Thyroid gland (tissue), 4 donors: ENCODE data around the gene SH3BGRL2. TPM values are rescaled to one million over a fixed set of nuclear protein-coding genes. Genes with fewer than 3 reads are reported as not detected.

ENCODE experiments used
- DNase-seq, 2 donors: peaks; one replicate each; pipeline ENCODE4 v3.0.0-alpha.2; 2019
- H3K27ac ChIP-seq, 3 donors: fragments of 200-600 bp; sonication (generic); 1 replicate in 2 of 3; 2 replicates in 1 of 3; pipeline ENCODE4 v1.5.1; 2016 to 2019; ENCODE audit warnings: mild to moderate bottlenecking in 1 of 3, moderate library complexity in 1 of 3
- H3K27me3 ChIP-seq: fragments of 200-600 bp; sonication (generic); one replicate; pipeline ENCODE4 v1.5.1; 2019
- H3K36me3 ChIP-seq, 2 donors: fragments of 200-600 bp; sonication (generic); one replicate each; pipeline ENCODE4 v1.5.1; 2016 to 2019
- H3K4me1 ChIP-seq, 2 donors: fragments of 200-600 bp; sonication (generic); one replicate each; pipeline ENCODE4 v1.5.1; 2017 to 2019
- H3K4me3 ChIP-seq, 3 donors: fragments of 200-600 bp; sonication (generic); replicated peaks in 1 of 3; 1 replicate in 2 of 3; 2 replicates in 1 of 3; pipeline ENCODE4 v1.5.1; 2016; ENCODE audit warnings: mild to moderate bottlenecking in 1 of 3
- H3K9me3 ChIP-seq: fragments of 200-600 bp; sonication (generic); one replicate; pipeline ENCODE4 v1.5.1; 2017
- POLR2A ChIP-seq, 2 donors: fragments of 450-650 bp; IDR thresholded peaks; one replicate each; pipeline ENCODE4 v1.6.1; 2017; ENCODE audit warnings: antibody characterized with exemption in 2 of 2, mild to moderate bottlenecking in 2 of 2, moderate library complexity in 1 of 2
- WGBS, 2 donors: methylation state at CpG; one replicate each; pipeline ENCODE4 v1.1.5; 2017; 5-methylcytosine and 5-hydroxymethylcytosine counted together
- intact Hi-C: fragments of 100-400 bp; cut with DNase I; formaldehyde crosslinking; loops from one replicate; pipeline ENCODE4 v1.15.1; 2023
- total RNA-seq, 4 donors: library from RNA; depleted of rRNA; stranded (reverse); fragments of >200 nt; gene quantifications; one replicate each; pipeline ENCODE4 v1.2.3, GENCODE V29; 2016
- TF ChIP-seq, protein P1 (sequence below), 6 experiments: fragments of 200-600 bp in 3 of 6; fragments of 450-650 bp in 3 of 6; sonication (generic) in 3 of 6; IDR thresholded peaks; one replicate each; pipeline ENCODE4 v1.5.1; 2016 to 2019; ENCODE audit warnings: antibody characterized with exemption in 6 of 6, mild to moderate bottlenecking in 2 of 6, inconsistent platforms in 1 of 6, moderate library complexity in 1 of 6

Gene SH3BGRL2
- total RNA-seq, 4 donors from 2014 or later, result 170 to 225 (median 183) TPM

DNA sequence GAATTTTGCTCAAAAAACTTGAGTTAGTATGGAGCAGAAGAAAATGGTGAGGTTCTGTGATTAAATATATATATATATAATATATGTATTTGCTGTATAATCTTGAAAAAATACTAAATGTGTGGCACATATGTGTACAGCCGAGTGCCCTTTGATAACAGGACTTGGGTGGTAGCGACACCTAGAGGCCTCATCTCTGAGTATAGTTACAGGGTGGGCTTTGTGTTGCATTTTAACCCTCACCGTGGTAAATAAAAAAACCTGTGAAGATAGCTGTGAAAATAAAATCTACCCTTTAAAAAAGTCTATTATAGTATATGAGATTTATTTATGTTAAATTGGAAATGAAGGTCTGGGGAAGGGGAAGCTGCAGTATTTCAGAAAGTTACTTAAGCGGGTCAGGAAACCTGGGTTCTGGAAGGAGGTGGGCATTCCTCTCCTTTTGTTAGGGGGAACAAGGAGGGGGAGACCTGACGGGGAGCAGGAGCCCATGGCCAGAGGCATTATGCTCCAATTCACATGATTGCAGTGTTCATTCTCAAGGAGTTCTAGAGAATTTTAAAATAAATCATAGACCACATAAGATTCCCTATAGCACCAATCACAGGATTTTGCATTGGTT, 82.7 kb downstream of the SH3BGRL2 start:
- Histone ChIP-seq H3K4me1 (peaks cover 0 to 3% of the 10 kb centered on the region in 2 donors), H3K9me3 (no peaks in the 10 kb centered on the region), H3K27ac (no peak overlapping the region), H3K27me3 (no peaks in the 10 kb centered on the region), H3K36me3 (no peaks in the 10 kb centered on the region), H3K4me3 (no peak overlapping the region)
- peak; percentile 52 to 56 for DNase-seq
- intact Hi-C loops, result loop anchor here (5.0 kb wide), 1 partner anchor 147 kb away; no protein-coding TSS in a partner anchor
- WGBS, 2 donors, result 20 to 21% methylated on average over 5 of the region's 5 CpGs
- no peak for TF ChIP-seq POLR2A (IDR thresholded peaks at IDR 0.05)
- TF ChIP-seq, protein P1, sequence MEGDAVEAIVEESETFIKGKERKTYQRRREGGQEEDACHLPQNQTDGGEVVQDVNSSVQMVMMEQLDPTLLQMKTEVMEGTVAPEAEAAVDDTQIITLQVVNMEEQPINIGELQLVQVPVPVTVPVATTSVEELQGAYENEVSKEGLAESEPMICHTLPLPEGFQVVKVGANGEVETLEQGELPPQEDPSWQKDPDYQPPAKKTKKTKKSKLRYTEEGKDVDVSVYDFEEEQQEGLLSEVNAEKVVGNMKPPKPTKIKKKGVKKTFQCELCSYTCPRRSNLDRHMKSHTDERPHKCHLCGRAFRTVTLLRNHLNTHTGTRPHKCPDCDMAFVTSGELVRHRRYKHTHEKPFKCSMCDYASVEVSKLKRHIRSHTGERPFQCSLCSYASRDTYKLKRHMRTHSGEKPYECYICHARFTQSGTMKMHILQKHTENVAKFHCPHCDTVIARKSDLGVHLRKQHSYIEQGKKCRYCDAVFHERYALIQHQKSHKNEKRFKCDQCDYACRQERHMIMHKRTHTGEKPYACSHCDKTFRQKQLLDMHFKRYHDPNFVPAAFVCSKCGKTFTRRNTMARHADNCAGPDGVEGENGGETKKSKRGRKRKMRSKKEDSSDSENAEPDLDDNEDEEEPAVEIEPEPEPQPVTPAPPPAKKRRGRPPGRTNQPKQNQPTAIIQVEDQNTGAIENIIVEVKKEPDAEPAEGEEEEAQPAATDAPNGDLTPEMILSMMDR (IDR thresholded peaks at IDR 0.05), result peak; percentile 22 to 74 (median 58)

DNA sequence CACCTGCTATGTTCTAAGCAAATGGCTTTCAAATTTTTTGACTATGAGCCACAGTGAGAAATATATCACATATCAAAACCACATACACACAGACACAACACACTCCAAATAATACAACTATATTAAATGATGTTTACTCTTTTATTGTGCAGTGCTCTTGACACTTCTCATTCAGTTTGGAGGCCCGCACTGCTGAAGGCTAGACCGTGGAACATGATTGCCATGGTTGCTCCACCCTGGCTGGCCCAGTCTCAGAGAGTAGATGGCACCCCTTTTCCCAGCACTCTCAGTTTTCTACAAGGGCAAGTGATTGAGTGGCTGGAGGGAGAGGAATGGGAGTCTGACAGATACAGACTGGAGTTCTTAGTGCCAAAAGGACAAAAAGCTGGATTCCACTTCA, 86.9 kb downstream of the SH3BGRL2 start:
- no peak for TF ChIP-seq POLR2A (IDR thresholded peaks at IDR 0.05)
- TF ChIP-seq, protein P1 (IDR thresholded peaks at IDR 0.05), result no peak
- no peaks in the 10 kb centered on the region for H3K9me3 ChIP-seq
- no peak for DNase-seq
- 91 to 97% methylated on average over 2 of the region's 2 CpGs for WGBS, 2 donors
- intact Hi-C loops, result no loop called here
- H3K4me1 ChIP-seq, result no peaks in the 10 kb centered on the region
- H3K27me3 ChIP-seq, result no peaks in the 10 kb centered on the region
- H3K36me3 ChIP-seq, result no peaks in the 10 kb centered on the region
- no peak overlapping the region for H3K4me3 ChIP-seq
- no peak overlapping the region for H3K27ac ChIP-seq

DNA sequence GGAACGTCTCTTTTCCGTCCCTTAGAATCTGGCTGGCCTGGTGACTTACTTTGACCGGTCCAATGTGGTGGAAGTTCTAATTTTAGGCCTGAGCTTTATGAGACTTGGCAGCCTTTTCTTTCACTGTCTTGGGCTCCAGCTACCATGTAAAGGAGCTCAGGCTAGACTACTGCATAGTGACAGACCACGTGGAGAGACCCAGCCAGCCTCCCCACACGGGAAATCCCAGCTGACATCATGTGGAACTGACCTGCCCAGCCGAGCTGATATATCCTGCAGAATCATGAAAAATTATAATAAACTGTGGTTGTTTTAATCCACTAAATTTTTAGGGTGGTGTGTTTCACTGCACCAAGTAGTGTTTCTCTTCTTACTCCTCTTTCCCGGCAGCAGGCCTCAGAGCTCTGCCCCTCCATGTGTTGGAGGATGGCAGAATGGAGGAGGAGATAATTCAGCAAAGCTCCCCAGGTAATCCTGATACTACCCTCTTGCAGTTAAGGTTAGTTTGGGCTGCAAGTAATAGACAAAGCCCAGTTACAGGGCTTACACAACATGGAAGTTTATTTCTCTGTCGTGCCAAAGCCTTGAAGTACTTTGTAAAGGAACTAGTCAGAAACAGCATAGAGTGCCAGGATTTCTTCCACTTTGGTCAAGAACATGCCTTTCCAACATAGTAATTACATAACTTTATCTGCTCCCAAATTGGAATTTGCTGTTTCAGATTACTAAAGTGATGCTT, 87.5 kb downstream of the SH3BGRL2 start:
- TF ChIP-seq, protein P1 (IDR thresholded peaks at IDR 0.05), result no peak
- TF ChIP-seq POLR2A (IDR thresholded peaks at IDR 0.05), result no peak
- Histone ChIP-seq H3K27me3 (no peaks in the 10 kb centered on the region), H3K27ac (no peak overlapping the region), H3K9me3 (no peaks in the 10 kb centered on the region), H3K4me3 (no peak overlapping the region), H3K4me1 (no peaks in the 10 kb centered on the region), H3K36me3 (no peaks in the 10 kb centered on the region)
- intact Hi-C loops, result no loop called here
- no peak for DNase-seq
- 88 to 95% methylated on average over 8 of the region's 8 CpGs for WGBS, 2 donors

DNA sequence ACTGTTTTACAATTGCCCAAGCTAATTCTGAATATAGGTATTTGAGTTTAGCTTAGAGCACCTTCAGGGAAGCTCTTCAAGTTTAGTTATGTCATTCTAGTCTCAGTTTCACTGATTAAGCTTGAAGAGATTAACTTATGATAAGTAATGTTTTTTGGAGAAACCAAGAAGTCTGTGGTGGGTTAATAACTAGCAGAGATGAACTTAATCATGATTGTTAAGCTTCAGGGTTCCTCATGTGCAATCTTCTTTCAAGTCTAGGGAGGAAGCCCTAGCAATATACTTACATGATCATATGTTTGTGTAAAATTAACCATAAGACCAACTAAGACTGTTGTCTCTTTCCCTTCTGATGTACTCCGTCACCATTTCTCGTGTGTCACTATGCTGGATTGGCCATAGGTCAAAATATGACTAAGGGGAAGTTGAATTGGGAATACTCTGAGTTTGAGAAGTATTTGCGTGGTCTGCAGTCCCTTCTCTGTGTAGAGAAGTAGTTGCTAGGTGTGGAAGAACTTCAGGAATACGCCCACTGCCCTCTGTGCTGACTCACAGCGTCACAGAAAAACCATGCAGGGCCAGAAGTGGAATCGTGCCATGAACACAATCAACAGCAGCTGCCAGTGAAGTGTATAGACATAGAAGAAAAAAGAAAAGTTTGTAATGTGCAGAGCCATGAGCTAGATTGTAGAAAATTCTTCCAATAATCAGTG, 88.3 kb downstream of the SH3BGRL2 start:
- WGBS, 2 donors, result 70 to 77% methylated on average over 6 of the region's 6 CpGs
- intact Hi-C loops, result no loop called here
- DNase-seq, result peak in 1 of 2 donors; percentile 13
- no peaks in the 10 kb centered on the region for H3K9me3 ChIP-seq
- no peak overlapping the region for H3K4me3 ChIP-seq
- no peaks in the 10 kb centered on the region for H3K4me1 ChIP-seq
- no peaks in the 10 kb centered on the region for H3K27me3 ChIP-seq
- no peaks in the 10 kb centered on the region for H3K36me3 ChIP-seq
- H3K27ac ChIP-seq, result no peak overlapping the region
- no peak for TF ChIP-seq POLR2A (IDR thresholded peaks at IDR 0.05)
- TF ChIP-seq, protein P1 (IDR thresholded peaks at IDR 0.05), result no peak
